Upper lobe of left lung (tissue), 6 donors: ENCODE results near the gene ACTR3. TPM values are rescaled to one million over a fixed set of nuclear protein-coding genes. Genes with fewer than 3 reads are reported as not detected.

Experiments
- ATAC-seq, 2 donors: fragments of 200-7000 bp; cut with Tn5 transposase; one replicate each; pipeline ENCODE4 v1.9.1; 2022; ENCODE audit warnings: mild to moderate bottlenecking in 2 of 2, moderate library complexity in 2 of 2; ENCODE audit not compliant: low FRiP score in 2 of 2
- DNase-seq, 2 donors: peaks; one replicate each; pipeline ENCODE4 v3.0.0-alpha.2; 2019 to 2020
- H3K27ac ChIP-seq, 4 donors: fragments of 200-600 bp; sonication (generic); one replicate each; pipeline ENCODE4 v1.5.1; 2016 to 2019
- H3K27me3 ChIP-seq, 4 donors: fragments of 200-600 bp; sonication (generic); one replicate each; pipeline ENCODE4 v1.5.1; 2017 to 2019
- H3K36me3 ChIP-seq, 4 donors: fragments of 200-600 bp; sonication (generic); one replicate each; pipeline ENCODE4 v1.5.1; 2016 to 2019
- H3K4me1 ChIP-seq, 4 donors: fragments of 200-600 bp; sonication (generic); one replicate each; pipeline ENCODE4 v1.5.1; 2018 to 2019
- H3K4me3 ChIP-seq, 4 donors: fragments of 200-600 bp; sonication (generic); one replicate each; pipeline ENCODE4 v1.5.1; 2017 to 2019; ENCODE audit warnings: mild to moderate bottlenecking in 2 of 4, moderate library complexity in 1 of 4
- H3K9me3 ChIP-seq, 4 donors: fragments of 200-600 bp; sonication (generic); one replicate each; pipeline ENCODE4 v1.5.1; 2018 to 2019
- EP300 ChIP-seq, 4 donors: sonication (generic); formaldehyde crosslinking; IDR thresholded peaks; one replicate each; pipeline ENCODE4 v1.5.1; 2017; ENCODE audit warnings: antibody characterized with exemption in 4 of 4, control low read depth in 2 of 4
- POLR2A ChIP-seq, 4 donors: fragments of 450-650 bp; IDR thresholded peaks; one replicate each; pipeline ENCODE4 v1.5.1; 2016 to 2017; ENCODE audit warnings: antibody characterized with exemption in 4 of 4, mild to moderate bottlenecking in 2 of 4
- POLR2AphosphoS5 ChIP-seq, 2 donors: sonication (generic); formaldehyde crosslinking; IDR thresholded peaks; one replicate each; pipeline ENCODE4 v1.5.1; 2017; ENCODE audit warnings: antibody characterized with exemption in 2 of 2
- WGBS, 2 donors: methylation state at CpG; one replicate each; pipeline ENCODE4 v1.1.5; 2017 to 2018; 5-methylcytosine and 5-hydroxymethylcytosine counted together
- total RNA-seq, 6 donors: library from RNA; depleted of rRNA in 4 of 6; stranded (reverse); fragments of >200 nt in 4 of 6; gene quantifications; one replicate each; pipeline versions ENCODE4 v1.1.0 to v1.2.1, GENCODE V29; 2016 to 2021
- TF ChIP-seq, protein P1 (sequence below), 6 experiments: fragments of 450-650 bp in 4 of 6; fragments of 200-600 bp in 2 of 6; sonication (generic) in 2 of 6; IDR thresholded peaks; one replicate each; pipeline ENCODE4 v1.5.1; 2016 to 2019; ENCODE audit warnings: antibody characterized with exemption in 6 of 6
- donor health status: DM: no; HTN: no; CAD: no; lungs with moderate emphysema.
- donor health status: DM: no; HTN: yes; CAD: no; lungs with severe emphysema.

Gene ACTR3
- total RNA-seq, 6 donors from 2014 or later: 79.6 to 304 (median 139) TPM

DNA sequence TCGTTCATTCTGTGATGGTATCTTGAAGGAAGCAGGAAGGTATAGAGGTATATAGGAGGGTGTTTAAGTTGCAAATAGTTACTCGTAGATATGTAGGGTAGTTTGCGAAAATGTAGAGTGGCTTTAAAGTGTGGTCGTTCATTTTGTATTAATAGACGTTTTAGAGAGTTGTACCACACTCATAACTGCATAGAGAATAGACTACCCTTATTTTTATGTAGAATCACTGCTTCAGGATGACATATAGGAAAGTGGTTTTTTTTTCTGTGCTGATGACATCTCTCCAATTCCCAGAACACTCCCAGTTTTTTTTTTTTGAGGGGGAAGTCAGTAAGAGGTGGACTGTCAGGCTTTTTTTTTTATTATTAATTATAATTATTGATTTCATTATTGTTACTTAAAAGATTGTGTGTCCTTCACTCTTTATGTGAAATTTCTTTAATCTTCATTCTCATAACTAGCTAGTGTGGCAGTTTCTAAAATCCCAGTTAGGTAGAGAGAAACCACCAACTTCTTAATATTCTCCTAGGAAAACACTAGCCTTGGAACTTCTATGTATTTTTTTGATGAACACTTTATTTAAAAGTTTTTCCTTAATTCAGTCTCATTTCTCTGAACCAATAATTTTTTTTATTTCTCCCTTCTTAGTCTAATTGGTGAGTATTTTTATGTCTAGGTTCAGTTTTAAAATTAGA is 1.5 kb downstream of the ACTR3 start:
- Histone ChIP-seq H3K4me1 (peaks cover 70 to 79% (median 77%) of the 10 kb centered on the region in 4 donors), H3K4me3 (peak overlapping the region; percentile 67 to 99 (median 93))
- ATAC-seq: no peak

DNA sequence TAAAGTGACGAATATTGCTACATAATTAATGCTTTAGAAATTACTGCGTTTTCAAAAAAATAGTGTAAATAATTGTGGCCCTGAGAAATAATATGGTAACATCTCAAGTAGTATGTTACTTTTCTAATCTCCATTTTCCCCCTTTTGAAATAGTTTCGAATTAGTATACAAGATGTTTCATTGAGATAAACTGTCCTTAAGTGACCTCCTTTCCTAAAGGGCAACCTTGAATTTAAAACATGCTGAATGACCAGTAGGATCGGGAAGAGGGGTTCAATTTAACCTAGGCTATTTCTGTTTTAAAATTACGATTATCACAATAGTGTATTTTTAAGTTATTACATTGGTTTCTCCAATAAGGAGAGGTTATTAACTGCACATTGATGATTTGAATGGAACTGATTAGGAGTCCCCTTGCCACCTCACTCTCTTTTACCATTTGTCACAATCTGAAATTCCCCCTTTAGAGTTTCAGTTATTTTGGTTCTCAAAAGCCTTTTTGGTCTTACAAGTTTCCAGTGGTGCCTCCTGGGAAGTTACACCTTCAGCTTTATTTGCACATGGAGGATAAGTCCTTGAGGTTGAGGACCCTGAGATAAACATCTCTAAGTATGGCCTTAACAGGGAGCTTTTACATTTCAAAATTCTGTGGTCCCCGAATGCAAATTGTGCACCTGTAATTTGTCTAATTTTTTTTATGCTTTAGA is 2.3 kb downstream of the ACTR3 start:
- Histone ChIP-seq H3K27ac (peak overlapping the region in 2 of 4 donors; percentile 98 to 100), H3K27me3 (no peaks in the 10 kb centered on the region), H3K36me3 (peaks cover 0 to 5% (median 0%) of the 10 kb centered on the region in 4 donors), H3K4me1 (peaks cover 74 to 79% (median 76%) of the 10 kb centered on the region in 4 donors), H3K4me3 (peak overlapping the region in 1 of 4 donors; percentile 88), H3K9me3 (no peaks in the 10 kb centered on the region)
- DNase-seq (no peak), ATAC-seq (no peak)
- 23 to 29% methylated on average over 6 of the region's 6 CpGs for WGBS, 2 donors
- TF ChIP-seq, protein P1, sequence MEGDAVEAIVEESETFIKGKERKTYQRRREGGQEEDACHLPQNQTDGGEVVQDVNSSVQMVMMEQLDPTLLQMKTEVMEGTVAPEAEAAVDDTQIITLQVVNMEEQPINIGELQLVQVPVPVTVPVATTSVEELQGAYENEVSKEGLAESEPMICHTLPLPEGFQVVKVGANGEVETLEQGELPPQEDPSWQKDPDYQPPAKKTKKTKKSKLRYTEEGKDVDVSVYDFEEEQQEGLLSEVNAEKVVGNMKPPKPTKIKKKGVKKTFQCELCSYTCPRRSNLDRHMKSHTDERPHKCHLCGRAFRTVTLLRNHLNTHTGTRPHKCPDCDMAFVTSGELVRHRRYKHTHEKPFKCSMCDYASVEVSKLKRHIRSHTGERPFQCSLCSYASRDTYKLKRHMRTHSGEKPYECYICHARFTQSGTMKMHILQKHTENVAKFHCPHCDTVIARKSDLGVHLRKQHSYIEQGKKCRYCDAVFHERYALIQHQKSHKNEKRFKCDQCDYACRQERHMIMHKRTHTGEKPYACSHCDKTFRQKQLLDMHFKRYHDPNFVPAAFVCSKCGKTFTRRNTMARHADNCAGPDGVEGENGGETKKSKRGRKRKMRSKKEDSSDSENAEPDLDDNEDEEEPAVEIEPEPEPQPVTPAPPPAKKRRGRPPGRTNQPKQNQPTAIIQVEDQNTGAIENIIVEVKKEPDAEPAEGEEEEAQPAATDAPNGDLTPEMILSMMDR (IDR thresholded peaks at IDR 0.05): no peak
- no peak for TF ChIP-seq POLR2A (IDR thresholded peaks at IDR 0.05)
- no peak for TF ChIP-seq POLR2AphosphoS5 (IDR thresholded peaks at IDR 0.05)
- TF ChIP-seq EP300 (IDR thresholded peaks at IDR 0.05): no peak

More for the DNA sequence above, 1.5 kb downstream of the ACTR3 start:
- Histone ChIP-seq H3K27ac (peak overlapping the region; percentile 98 to 100 (median 100)), H3K36me3 (peaks cover 0 to 5% (median 0%) of the 10 kb centered on the region in 4 donors), H3K9me3 (no peaks in the 10 kb centered on the region), H3K27me3 (no peaks in the 10 kb centered on the region)
- 1 to 2% methylated on average over 5 of the region's 5 CpGs for WGBS, 2 donors
- TF ChIP-seq POLR2A (IDR thresholded peaks at IDR 0.05) (no peak), EP300 (IDR thresholded peaks at IDR 0.05) (no peak), POLR2AphosphoS5 (IDR thresholded peaks at IDR 0.05) (no peak)
- TF ChIP-seq, protein P1 (IDR thresholded peaks at IDR 0.05): no peak
- DNase-seq: no peak

DNA sequence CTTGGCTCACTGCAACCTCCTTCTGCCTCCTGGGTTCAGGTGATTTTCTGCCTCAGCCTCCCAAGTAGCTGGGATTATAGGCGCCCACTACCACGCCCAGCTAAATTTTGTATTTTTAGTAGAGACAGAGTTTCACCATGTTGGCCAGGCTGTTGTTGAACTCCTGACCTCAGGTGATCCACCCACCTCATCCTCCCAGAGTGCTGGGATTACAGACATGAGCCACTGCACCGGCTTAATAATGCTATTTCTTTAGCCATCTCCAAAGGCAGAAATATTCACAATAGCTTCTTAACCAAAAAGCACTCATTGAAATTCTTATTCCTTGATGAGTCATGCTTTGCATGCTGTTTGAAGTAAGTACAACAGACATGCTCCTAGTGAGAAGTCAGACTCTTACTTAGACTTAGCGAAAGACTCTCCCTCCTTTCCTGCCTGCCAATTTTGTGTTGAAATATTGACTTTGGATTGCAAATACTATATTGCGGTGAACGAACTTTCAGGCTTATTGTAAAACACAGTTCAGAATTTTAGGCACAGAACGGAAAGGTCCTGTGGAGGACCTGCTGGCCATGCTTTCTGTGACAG is 4.4 kb downstream of the ACTR3 start:
- TF ChIP-seq EP300 (IDR thresholded peaks at IDR 0.05) (peak in 1 of 4 donors; percentile 35), POLR2A (IDR thresholded peaks at IDR 0.05) (peak in 1 of 4 donors; percentile 28), POLR2AphosphoS5 (IDR thresholded peaks at IDR 0.05) (peak in 1 of 2 donors; percentile 31)
- TF ChIP-seq, protein P1 (IDR thresholded peaks at IDR 0.05): no peak
- Histone ChIP-seq H3K4me3 (peak overlapping the region in 2 of 4 donors; percentile 5 to 19), H3K4me1 (peaks cover 74 to 82% (median 77%) of the 10 kb centered on the region in 4 donors), H3K27me3 (no peaks in the 10 kb centered on the region), H3K9me3 (no peaks in the 10 kb centered on the region), H3K36me3 (peaks cover 0 to 5% (median 0%) of the 10 kb centered on the region in 4 donors), H3K27ac (peak overlapping the region in 3 of 4 donors; percentile 31 to 100 (median 61))
- DNase-seq (no peak), ATAC-seq (peak; percentile 35 to 38)
- WGBS, 2 donors: 30 to 54% methylated on average over 7 of the region's 7 CpGs

DNA sequence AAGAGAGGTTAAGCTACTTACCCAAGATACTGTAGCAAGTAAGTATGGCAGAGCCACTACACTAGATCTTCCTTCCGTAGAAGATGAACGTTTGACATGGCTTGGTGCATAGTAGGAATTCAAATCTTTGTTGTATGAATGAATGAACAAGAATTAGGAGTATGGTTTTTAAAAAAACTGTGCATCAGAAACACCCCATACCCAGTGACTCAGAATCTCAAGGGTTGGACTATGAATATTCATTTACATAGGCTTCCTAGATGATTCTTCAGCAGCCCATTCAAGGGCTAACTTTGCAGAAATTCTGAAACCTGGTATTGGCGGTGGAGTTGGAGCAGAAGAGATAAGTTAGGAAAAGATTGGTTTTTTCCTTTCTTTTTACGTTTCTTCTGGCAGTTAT is 5.4 kb downstream of the ACTR3 start:
- no peaks in the 10 kb centered on the region for H3K27me3 ChIP-seq
- H3K4me3 ChIP-seq: no peak overlapping the region
- peaks cover 82 to 91% (median 87%) of the 10 kb centered on the region in 4 donors for H3K4me1 ChIP-seq
- DNase-seq (no peak), ATAC-seq (no peak)
- H3K9me3 ChIP-seq: no peaks in the 10 kb centered on the region
- H3K27ac ChIP-seq: peak overlapping the region in 1 of 4 donors; percentile 100
- TF ChIP-seq POLR2A (IDR thresholded peaks at IDR 0.05): no peak
- TF ChIP-seq, protein P1 (IDR thresholded peaks at IDR 0.05): no peak
- H3K36me3 ChIP-seq: peaks cover 0 to 5% (median 0%) of the 10 kb centered on the region in 4 donors
- WGBS, 2 donors: 78% methylated on average over 4 of the region's 4 CpGs
